Panc1 (cell line): Measurements from ENCODE around the gene TSPOAP1.

Experiments used
- POLR2AphosphoS5 ChIP-seq: IDR thresholded peaks from 2 replicates; pipeline ENCODE4 v1.6.1; 2012; ENCODE audit warnings: mild to moderate bottlenecking, low read depth, low read length, moderate library complexity
- TF ChIP-seq, protein P1 (sequence below): fragments of 450-650 bp; IDR thresholded peaks from 2 replicates; pipeline ENCODE4 v1.5.1; 2017; ENCODE audit warnings: mild to moderate bottlenecking

DNA sequence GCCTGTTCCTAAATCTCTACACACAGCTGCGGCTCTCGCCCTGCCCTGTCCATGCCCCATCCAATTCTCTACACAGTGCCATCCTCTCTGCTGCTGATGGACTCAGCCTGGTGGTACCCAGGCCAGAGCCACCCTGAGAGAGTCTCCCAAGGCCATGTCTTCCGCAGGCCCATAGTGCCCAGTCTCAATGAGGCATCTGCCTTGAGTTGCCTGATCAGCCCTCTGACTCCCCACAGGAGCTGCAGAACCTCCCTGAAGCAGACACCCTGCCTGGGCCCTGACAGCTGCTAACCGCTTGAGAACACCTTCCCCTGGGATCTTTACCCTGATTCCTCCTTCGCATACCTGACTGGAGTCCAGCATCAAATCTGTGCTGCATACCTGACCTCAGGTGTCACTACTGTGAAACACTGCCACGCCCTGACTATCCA, 13.3 kb downstream of the TSPOAP1 start:
- TF ChIP-seq POLR2AphosphoS5, result no peak
- TF ChIP-seq, protein P1, sequence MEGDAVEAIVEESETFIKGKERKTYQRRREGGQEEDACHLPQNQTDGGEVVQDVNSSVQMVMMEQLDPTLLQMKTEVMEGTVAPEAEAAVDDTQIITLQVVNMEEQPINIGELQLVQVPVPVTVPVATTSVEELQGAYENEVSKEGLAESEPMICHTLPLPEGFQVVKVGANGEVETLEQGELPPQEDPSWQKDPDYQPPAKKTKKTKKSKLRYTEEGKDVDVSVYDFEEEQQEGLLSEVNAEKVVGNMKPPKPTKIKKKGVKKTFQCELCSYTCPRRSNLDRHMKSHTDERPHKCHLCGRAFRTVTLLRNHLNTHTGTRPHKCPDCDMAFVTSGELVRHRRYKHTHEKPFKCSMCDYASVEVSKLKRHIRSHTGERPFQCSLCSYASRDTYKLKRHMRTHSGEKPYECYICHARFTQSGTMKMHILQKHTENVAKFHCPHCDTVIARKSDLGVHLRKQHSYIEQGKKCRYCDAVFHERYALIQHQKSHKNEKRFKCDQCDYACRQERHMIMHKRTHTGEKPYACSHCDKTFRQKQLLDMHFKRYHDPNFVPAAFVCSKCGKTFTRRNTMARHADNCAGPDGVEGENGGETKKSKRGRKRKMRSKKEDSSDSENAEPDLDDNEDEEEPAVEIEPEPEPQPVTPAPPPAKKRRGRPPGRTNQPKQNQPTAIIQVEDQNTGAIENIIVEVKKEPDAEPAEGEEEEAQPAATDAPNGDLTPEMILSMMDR, result no peak
